Calu3 (cell line): ENCODE data around the gene DDC. TPM values are rescaled to one million over a fixed set of nuclear protein-coding genes. Genes with fewer than 3 reads are reported as not detected.

Experiments
- BruUV-seq: library from RNA; stranded (reverse); fragments of 400-500 nt; replicated peaks from 2 replicates; lab custom pipeline; 2021; lab: Mats Ljungman, UMichigan
- CTCF ChIA-PET: fragments of 300-600 bp; sonication (Branson Sonifier 250); formaldehyde crosslinking; loops from one replicate; lab custom pipeline; 2022; ENCODE audit warnings: antibody characterized with exemption; lab: Charles Lee
- DNase-seq: peaks from one replicate; pipeline ENCODE4 v3.0.0; 2022
- H3K27ac Mint-ChIP-seq: one replicate; pipeline ENCODE4 v1.8.0; 2022; ENCODE audit warnings: mixed read lengths; ENCODE audit not compliant: unreplicated experiment
- H3K27me3 Mint-ChIP-seq: one replicate; pipeline ENCODE4 v1.8.0; 2022; ENCODE audit warnings: mixed read lengths; ENCODE audit not compliant: unreplicated experiment
- H3K36me3 Mint-ChIP-seq: one replicate; pipeline ENCODE4 v1.8.0; 2022; ENCODE audit warnings: mild to moderate bottlenecking, moderate library complexity, mixed read lengths; ENCODE audit not compliant: insufficient read depth, unreplicated experiment
- H3K4me1 Mint-ChIP-seq: one replicate; pipeline ENCODE4 v1.8.0; 2022; ENCODE audit warnings: mild to moderate bottlenecking, low read depth, mixed read lengths; ENCODE audit not compliant: unreplicated experiment
- H3K4me3 Mint-ChIP-seq: one replicate; pipeline ENCODE4 v1.8.0; 2022; ENCODE audit warnings: mild to moderate bottlenecking, low read depth, moderate library complexity, mixed read lengths; ENCODE audit not compliant: unreplicated experiment
- H3K9me3 Mint-ChIP-seq: one replicate; pipeline ENCODE4 v1.8.0; 2022; ENCODE audit warnings: low read depth, mixed read lengths; ENCODE audit not compliant: unreplicated experiment
- CTCF ChIP-seq: fragments of 200-600 bp; IDR thresholded peaks from one replicate; pipeline ENCODE4 v1.8.0; 2022; ENCODE audit warnings: antibody characterized with exemption; ENCODE audit not compliant: unreplicated experiment
- intact Hi-C: fragments of 100-400 bp; cut with micrococcal nuclease; formaldehyde crosslinking; loops from one replicate; pipeline ENCODE4 v1.10.0; 2022; ENCODE audit not compliant: unreplicated experiment
- total RNA-seq: library from RNA; stranded (reverse); gene quantifications from 2 replicates; pipeline ENCODE4 v1.2.3, GENCODE V29; 2022

DDC gene
- total RNA-seq, 1 experiment from 2014 or later = 3.7 TPM

GRCh38 chr7:50455658-50456057, 109.5 kb downstream of the DDC start:
- BruUV-seq = no TSS peak

GRCh38 chr7:50454968-50455367, 110.2 kb downstream of the DDC start:
- CTCF ChIA-PET = no interaction called here
- intact Hi-C loops = loop anchor here (5.0 kb wide), 1 partner anchor 687 kb away; no protein-coding TSS in a partner anchor
- Mint-ChIP-seq H3K36me3 (peaks cover 11% of the 10 kb centered on the region), H3K4me1 (no peaks in the 10 kb centered on the region), H3K27me3 (peaks cover 32% of the 10 kb centered on the region), H3K9me3 (no peaks in the 10 kb centered on the region), H3K4me3 (no peak overlapping the region), H3K27ac (no peak overlapping the region)
- DNase-seq = no peak
- TF ChIP-seq CTCF = no peak
- BruUV-seq = no TSS peak

More at GRCh38 chr7:50455658-50456057, 109.5 kb downstream of the DDC start:
- H3K27ac Mint-ChIP-seq = no peak overlapping the region
- no peak for TF ChIP-seq CTCF
- CTCF ChIA-PET = no interaction called here
- no peak for DNase-seq
- H3K9me3 Mint-ChIP-seq = no peaks in the 10 kb centered on the region
- H3K27me3 Mint-ChIP-seq = peaks cover 32% of the 10 kb centered on the region
- no peaks in the 10 kb centered on the region for H3K4me1 Mint-ChIP-seq
- H3K4me3 Mint-ChIP-seq = no peak overlapping the region
- intact Hi-C loops = no loop called here
- peaks cover 4% of the 10 kb centered on the region for H3K36me3 Mint-ChIP-seq

- no peak for TF ChIP-seq CTCF
- Mint-ChIP-seq H3K4me1 (peaks cover 26% of the 10 kb centered on the region), H3K4me3 (peak overlapping the region; percentile 99), H3K27ac (peak overlapping the region; percentile 88), H3K27me3 (peaks cover 24% of the 10 kb centered on the region), H3K9me3 (no peaks in the 10 kb centered on the region), H3K36me3 (peaks cover 33% of the 10 kb centered on the region)
- DNase-seq = peak; percentile 45
- CTCF ChIA-PET = no interaction called here
- intact Hi-C loops = loop anchor here (5.0 kb wide), 1 partner anchor 692 kb away; no protein-coding TSS in a partner anchor
- BruUV-seq = no TSS peak
These were observed 114.6 kb downstream of the DDC start for GRCh38 chr7:50450590-50451032.

GRCh38 chr7:50449881-50450589, 115.2 kb downstream of the DDC start, which contains the start of gene FIGNL1:
Gene FIGNL1, minus strand, starts transcription at chr7:50450350. Its CDS starts 3,063 bp downstream, at chr7:50447287.
- no peak for TF ChIP-seq CTCF
- intact Hi-C loops = loop anchor here (5.0 kb wide), 1 partner anchor 692 kb away; no protein-coding TSS in a partner anchor

More at GRCh38 chr7:50449881-50450589, 115.2 kb downstream of the DDC start, which contains the start of gene FIGNL1:
- DNase-seq = peak; percentile 91
- H3K36me3 Mint-ChIP-seq = peaks cover 33% of the 10 kb centered on the region
- H3K4me3 Mint-ChIP-seq = peak within 1 kb of the TSS; percentile 99
- H3K27me3 Mint-ChIP-seq = peaks cover 19% of the 10 kb centered on the region
- CTCF ChIA-PET = interaction anchor here (1.6 kb wide), 1 partner anchor 24 kb away, joined by 6 read pairs; no protein-coding TSS in a partner anchor
- H3K27ac Mint-ChIP-seq = peak within 1 kb of the TSS; percentile 88
- no peaks in the 10 kb centered on the region for H3K9me3 Mint-ChIP-seq
- peaks cover 29% of the 10 kb centered on the region for H3K4me1 Mint-ChIP-seq
- BruUV-seq = no TSS peak
